Measurements from ENCODE around the gene CENPC.

- no peak for TF ChIP-seq CTCF (IDR thresholded peaks at IDR 0.05)
- no peak for TF ChIP-seq EP300 (IDR thresholded peaks at IDR 0.05)
These were observed 13.2 kb upstream of the CENPC start, which contains the start of gene STAP1 for GRCh38 chr4:67558493-67558892.

Data from suprapubic skin (tissue), 3 donors.